Measurements from ENCODE around the gene SYNPR. TPM values are rescaled to one million over a fixed set of nuclear protein-coding genes. Genes with fewer than 3 reads are reported as not detected.

The SYNPR gene
- total RNA-seq, 2 experiments from 2014 or later = not detected

DNA sequence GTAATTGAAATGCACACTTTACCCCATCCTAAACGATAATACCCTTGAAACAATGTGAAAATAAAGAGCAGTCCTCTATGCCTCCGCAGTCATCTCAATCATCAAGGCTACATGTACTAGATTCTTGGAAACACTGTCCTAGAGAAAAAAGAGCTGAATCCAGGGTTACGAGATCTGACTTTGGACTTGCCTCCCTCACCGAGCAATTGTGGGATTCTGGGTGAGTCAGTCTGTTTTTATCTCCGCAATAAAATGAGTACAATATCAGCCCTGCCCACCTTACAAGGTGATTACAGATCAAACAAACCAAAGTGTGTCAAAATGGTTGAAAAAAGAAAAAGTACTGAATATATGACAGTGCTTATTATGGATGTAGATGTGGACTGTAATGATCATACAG is 222.1 kb downstream of the SYNPR start:
- intact Hi-C loops (cut with micrococcal nuclease; ENCODE audit: unreplicated experiment) = no loop called here
- Histone ChIP-seq H3K4me2 (ENCODE audit: low read length) (no peak overlapping the region), H3K4me1 (ENCODE audit: insufficient read depth, low read length, poor library complexity, severe bottlenecking) (no peaks in the 10 kb centered on the region), H3K36me3 (ENCODE audit: insufficient read depth, low read length) (no peaks in the 10 kb centered on the region), H3K79me2 (ENCODE audit: insufficient read depth, low read depth, low read length) (no peaks in the 10 kb centered on the region), H3K9me3 (ENCODE audit: low read length) (no peaks in the 10 kb centered on the region), H4K20me1 (ENCODE audit: insufficient read depth, low read length) (no peaks in the 10 kb centered on the region), H3K4me3 (ENCODE audit: low read depth, low read length, poor library complexity, severe bottlenecking) (no peak overlapping the region), H3K27ac (ENCODE audit: low read depth, low read length, poor library complexity, severe bottlenecking) (no peak overlapping the region), H3K9me2 (ENCODE audit: insufficient read depth, low read length) (no peaks in the 10 kb centered on the region), H2AFZ (ENCODE audit: low read length) (no peak overlapping the region)
- no peak for DNase-seq (ENCODE audit: low spot score)
- TF ChIP-seq, protein P1, sequence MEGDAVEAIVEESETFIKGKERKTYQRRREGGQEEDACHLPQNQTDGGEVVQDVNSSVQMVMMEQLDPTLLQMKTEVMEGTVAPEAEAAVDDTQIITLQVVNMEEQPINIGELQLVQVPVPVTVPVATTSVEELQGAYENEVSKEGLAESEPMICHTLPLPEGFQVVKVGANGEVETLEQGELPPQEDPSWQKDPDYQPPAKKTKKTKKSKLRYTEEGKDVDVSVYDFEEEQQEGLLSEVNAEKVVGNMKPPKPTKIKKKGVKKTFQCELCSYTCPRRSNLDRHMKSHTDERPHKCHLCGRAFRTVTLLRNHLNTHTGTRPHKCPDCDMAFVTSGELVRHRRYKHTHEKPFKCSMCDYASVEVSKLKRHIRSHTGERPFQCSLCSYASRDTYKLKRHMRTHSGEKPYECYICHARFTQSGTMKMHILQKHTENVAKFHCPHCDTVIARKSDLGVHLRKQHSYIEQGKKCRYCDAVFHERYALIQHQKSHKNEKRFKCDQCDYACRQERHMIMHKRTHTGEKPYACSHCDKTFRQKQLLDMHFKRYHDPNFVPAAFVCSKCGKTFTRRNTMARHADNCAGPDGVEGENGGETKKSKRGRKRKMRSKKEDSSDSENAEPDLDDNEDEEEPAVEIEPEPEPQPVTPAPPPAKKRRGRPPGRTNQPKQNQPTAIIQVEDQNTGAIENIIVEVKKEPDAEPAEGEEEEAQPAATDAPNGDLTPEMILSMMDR (conservative IDR thresholded peaks at IDR 0.05; ENCODE audit: low read length) = no peak
- TF ChIP-seq EZH2phosphoT487 (IDR thresholded peaks at IDR 0.05; ENCODE audit: borderline replicate concordance, low read depth, low read length) = no peak
- ChIA-PET POLR2A (no interaction called here), CTCF (ENCODE audit: unreplicated experiment) (no interaction called here)
- BruUV-seq (replicated peaks) = no TSS peak

DNA sequence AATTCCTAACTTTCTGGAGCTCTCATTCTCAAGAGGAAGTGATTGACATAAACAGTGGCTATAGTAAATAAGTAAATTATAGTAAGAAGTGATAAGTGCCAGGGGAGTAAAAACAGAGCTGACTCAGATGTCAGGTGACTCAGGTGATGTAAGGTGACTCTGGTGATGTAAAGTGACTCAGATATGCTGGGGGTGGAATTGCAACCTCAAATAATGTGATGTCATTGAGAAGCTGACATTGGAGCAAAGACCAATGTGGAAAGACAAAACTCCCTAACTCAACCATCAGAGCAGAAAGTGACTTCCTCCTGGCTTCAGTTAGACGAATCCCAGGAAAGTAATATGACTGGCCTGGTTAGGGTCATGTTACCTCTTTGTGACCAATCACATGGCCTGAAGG is 230.2 kb downstream of the SYNPR start:
- Histone ChIP-seq H2AFZ (ENCODE audit: low read length) (no peak overlapping the region), H3K79me2 (ENCODE audit: insufficient read depth, low read depth, low read length) (no peaks in the 10 kb centered on the region), H3K4me2 (ENCODE audit: low read length) (no peak overlapping the region), H3K4me1 (ENCODE audit: insufficient read depth, low read length, poor library complexity, severe bottlenecking) (no peaks in the 10 kb centered on the region), H3K36me3 (ENCODE audit: insufficient read depth, low read length) (no peaks in the 10 kb centered on the region), H3K4me3 (ENCODE audit: low read depth, low read length, poor library complexity, severe bottlenecking) (no peak overlapping the region), H3K27ac (ENCODE audit: low read depth, low read length, poor library complexity, severe bottlenecking) (no peak overlapping the region), H4K20me1 (ENCODE audit: insufficient read depth, low read length) (no peaks in the 10 kb centered on the region), H3K9me2 (ENCODE audit: insufficient read depth, low read length) (no peaks in the 10 kb centered on the region), H3K9me3 (ENCODE audit: low read length) (no peaks in the 10 kb centered on the region)
- CTCF ChIA-PET (ENCODE audit: unreplicated experiment) = no interaction called here
- no peak for DNase-seq (ENCODE audit: low spot score)
- intact Hi-C loops (cut with micrococcal nuclease; ENCODE audit: unreplicated experiment) = no loop called here
- BruUV-seq (replicated peaks) = no TSS peak
- POLR2A ChIA-PET = interaction anchor here (0.5 kb wide), 1 partner anchor 13 kb away, joined by 3 read pairs; no protein-coding TSS in a partner anchor
- no peak for TF ChIP-seq EZH2phosphoT487 (IDR thresholded peaks at IDR 0.05; ENCODE audit: borderline replicate concordance, low read depth, low read length)
- TF ChIP-seq, protein P1 (conservative IDR thresholded peaks at IDR 0.05; ENCODE audit: low read length) = no peak

DNA sequence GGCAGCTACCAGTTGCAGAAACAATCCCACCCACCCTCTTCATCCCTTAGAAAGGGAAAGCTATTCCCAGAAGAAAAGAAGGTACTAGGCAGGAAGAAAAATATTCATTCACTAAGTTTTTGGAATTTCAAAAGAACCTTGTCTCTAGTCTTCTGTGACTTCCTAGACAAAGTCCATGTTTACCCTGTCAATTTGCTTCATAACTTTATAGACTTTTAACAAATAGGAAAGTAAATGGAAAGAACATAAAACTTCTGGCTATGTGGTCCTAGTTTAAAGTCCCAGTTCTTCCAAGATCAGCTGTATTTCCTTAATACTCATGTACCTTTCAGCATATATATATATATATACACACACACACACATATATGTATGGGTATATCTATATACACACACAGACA is 230.7 kb downstream of the SYNPR start:
- no peaks in the 10 kb centered on the region for H4K20me1 ChIP-seq (ENCODE audit: insufficient read depth, low read length)
- H3K4me1 ChIP-seq (ENCODE audit: insufficient read depth, low read length, poor library complexity, severe bottlenecking) = no peaks in the 10 kb centered on the region
- TF ChIP-seq, protein P1 (conservative IDR thresholded peaks at IDR 0.05; ENCODE audit: low read length) = no peak
- TF ChIP-seq EZH2phosphoT487 (IDR thresholded peaks at IDR 0.05; ENCODE audit: borderline replicate concordance, low read depth, low read length) = no peak
- POLR2A ChIA-PET = interaction anchor here (0.5 kb wide), 1 partner anchor 14 kb away, joined by 3 read pairs; no protein-coding TSS in a partner anchor
- CTCF ChIA-PET (ENCODE audit: unreplicated experiment) = no interaction called here
- H3K9me2 ChIP-seq (ENCODE audit: insufficient read depth, low read length) = no peaks in the 10 kb centered on the region
- no peak overlapping the region for H3K4me2 ChIP-seq (ENCODE audit: low read length)
- H3K4me3 ChIP-seq (ENCODE audit: low read depth, low read length, poor library complexity, severe bottlenecking) = no peak overlapping the region
- H3K9me3 ChIP-seq (ENCODE audit: low read length) = no peaks in the 10 kb centered on the region
- H3K27ac ChIP-seq (ENCODE audit: low read depth, low read length, poor library complexity, severe bottlenecking) = no peak overlapping the region
- H3K36me3 ChIP-seq (ENCODE audit: insufficient read depth, low read length) = no peaks in the 10 kb centered on the region
- no peaks in the 10 kb centered on the region for H3K79me2 ChIP-seq (ENCODE audit: insufficient read depth, low read depth, low read length)
- DNase-seq (ENCODE audit: low spot score) = no peak
- intact Hi-C loops (cut with micrococcal nuclease; ENCODE audit: unreplicated experiment) = no loop called here
- no TSS peak for BruUV-seq (replicated peaks)
- no peak overlapping the region for H2AFZ ChIP-seq (ENCODE audit: low read length)

Data from OCI-LY7 (cell line).